C4-2B (cell line): ENCODE results near the gene KREMEN2.
"Not testable (repeated sequence)": the region's sequence is repeated elsewhere in the genome, so short reads cannot be mapped to it uniquely, and the experiment has no call there.

Experiments used
- H3K27ac ChIP-seq: fragments of 450-650 bp; 2 replicates; pipeline ENCODE4 v1.5.1; 2017
- ZFX ChIP-seq: fragments of 450-650 bp; IDR thresholded peaks from 2 replicates; pipeline ENCODE4 v1.6.1; 2017
- TF ChIP-seq, protein P1 (sequence below): fragments of 450-650 bp; conservative IDR thresholded peaks from 2 replicates; pipeline ENCODE4 v1.5.1; 2017; ENCODE audit warnings: mild to moderate bottlenecking

The KREMEN2 gene

DNA sequence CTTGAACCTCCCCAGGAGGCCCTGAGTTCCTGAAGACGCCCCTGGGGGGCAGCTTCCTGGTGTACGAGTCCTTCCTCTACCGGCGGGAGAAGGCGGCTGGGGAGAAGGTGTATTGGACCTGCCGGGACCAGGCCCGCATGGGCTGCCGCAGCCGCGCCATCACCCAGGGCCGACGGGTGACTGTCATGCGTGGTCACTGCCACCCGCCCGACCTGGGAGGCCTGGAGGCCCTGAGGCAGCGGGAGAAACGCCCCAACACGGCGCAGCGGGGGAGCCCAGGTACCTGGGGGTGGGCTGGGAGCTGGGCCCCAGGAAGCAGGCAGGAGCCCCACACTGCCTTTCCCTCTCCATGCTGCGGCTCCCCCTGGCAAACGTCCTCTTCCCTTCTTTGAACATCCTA lies 30.4 kb upstream of the KREMEN2 start:
- no peak overlapping the region for H3K27ac ChIP-seq
- TF ChIP-seq, protein P1, sequence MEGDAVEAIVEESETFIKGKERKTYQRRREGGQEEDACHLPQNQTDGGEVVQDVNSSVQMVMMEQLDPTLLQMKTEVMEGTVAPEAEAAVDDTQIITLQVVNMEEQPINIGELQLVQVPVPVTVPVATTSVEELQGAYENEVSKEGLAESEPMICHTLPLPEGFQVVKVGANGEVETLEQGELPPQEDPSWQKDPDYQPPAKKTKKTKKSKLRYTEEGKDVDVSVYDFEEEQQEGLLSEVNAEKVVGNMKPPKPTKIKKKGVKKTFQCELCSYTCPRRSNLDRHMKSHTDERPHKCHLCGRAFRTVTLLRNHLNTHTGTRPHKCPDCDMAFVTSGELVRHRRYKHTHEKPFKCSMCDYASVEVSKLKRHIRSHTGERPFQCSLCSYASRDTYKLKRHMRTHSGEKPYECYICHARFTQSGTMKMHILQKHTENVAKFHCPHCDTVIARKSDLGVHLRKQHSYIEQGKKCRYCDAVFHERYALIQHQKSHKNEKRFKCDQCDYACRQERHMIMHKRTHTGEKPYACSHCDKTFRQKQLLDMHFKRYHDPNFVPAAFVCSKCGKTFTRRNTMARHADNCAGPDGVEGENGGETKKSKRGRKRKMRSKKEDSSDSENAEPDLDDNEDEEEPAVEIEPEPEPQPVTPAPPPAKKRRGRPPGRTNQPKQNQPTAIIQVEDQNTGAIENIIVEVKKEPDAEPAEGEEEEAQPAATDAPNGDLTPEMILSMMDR, result no peak
- TF ChIP-seq ZFX, result no peak

DNA sequence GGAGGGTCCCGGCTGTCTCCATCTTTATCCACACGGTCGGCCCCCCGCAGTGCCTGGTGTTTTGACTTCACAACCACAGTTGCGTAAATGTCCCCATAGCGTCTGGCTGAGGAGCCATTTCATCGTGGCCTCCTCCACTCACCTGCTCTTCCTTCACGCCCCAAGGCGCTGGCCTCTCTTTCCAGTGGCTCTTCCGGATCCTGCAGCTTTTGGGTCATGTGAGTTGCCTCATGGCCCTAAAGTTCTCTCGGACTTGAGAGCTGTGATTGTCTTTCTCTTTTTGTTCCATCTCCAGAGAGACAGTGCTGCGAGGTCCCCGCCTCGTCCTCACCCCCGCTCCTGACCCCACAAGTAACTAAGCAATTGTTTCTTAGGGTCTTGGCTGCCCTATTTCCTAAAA lies 29.6 kb upstream of the KREMEN2 start:
- no peak overlapping the region for H3K27ac ChIP-seq
- TF ChIP-seq, protein P1, result no peak
- TF ChIP-seq ZFX, result no peak

GRCh38 chr16:2936436-2937011 lies 27.6 kb upstream of the KREMEN2 start:
- TF ChIP-seq, protein P1, result no peak
- no peak for TF ChIP-seq ZFX
- no peak overlapping the region for H3K27ac ChIP-seq

DNA sequence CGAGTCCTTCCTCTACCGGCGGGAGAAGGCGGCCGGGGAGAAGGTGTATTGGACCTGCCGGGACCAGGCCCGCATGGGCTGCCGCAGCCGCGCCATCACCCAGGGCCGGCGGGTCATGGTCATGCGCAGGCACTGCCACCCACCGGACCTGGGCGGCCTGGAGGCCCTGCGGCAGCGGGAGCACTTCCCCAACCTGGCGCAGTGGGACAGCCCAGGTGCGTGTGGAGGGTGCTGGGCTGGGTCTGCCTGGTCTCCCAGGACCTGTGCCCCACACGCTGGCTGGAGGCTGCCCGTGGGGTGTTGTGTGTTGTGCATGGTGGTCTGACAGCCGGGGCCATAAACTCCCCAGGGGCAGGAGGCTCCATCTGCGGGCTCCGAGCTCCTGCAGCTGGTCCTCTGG lies 26.9 kb upstream of the KREMEN2 start:
- TF ChIP-seq ZFX, result no peak
- TF ChIP-seq, protein P1, result no peak
- H3K27ac ChIP-seq, result no peak overlapping the region

GRCh38 chr16:2938206-2938605 lies 25.9 kb upstream of the KREMEN2 start:
- H3K27ac ChIP-seq, result no peak overlapping the region
- TF ChIP-seq ZFX, result no peak
- TF ChIP-seq, protein P1, result no peak

DNA sequence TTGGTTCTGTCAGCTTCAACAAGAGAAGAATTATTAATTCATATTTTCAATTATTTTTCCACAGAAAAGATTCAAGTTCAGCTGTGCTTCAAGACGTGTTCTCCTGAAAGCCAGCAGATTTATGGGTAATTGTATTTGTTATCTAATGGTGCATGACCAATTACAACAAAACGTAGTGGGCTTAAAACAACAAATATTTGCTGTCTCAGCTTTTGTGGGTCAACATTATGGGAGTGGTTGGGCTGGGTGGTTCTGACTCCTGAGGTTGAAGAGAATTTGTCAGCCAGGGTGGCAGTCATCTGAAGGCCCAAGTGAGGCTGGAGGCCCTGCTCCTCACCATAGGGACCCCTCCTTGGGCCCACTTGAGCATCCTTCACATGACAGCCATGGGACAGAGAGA lies 24.1 kb upstream of the KREMEN2 start:
- H3K27ac ChIP-seq, result no peak overlapping the region
- no peak for TF ChIP-seq ZFX

DNA sequence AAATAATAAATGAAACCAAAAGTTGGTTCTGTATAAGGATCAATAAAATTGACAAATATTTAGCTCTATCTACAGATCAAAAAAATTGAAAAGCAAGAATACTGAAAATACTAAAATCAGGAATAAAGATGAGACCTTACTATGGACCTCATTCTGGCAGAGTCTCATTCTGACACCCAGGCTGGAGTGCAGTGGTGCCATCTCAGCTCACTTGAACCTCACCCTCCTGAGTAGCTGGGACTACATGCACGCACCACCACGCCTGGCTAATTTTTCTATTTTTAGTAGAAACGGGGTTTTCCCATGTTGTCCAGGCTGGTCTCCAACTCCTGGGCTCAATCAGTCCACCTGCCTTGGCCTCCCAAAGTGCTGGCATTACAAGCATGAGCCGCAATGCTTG lies 22.0 kb upstream of the KREMEN2 start:
- TF ChIP-seq, protein P1, result no peak
- TF ChIP-seq ZFX, result no peak
- H3K27ac ChIP-seq, result no peak overlapping the region

GRCh38 chr16:2943716-2944115 lies 20.4 kb upstream of the KREMEN2 start:
- not testable (repeated sequence) for H3K27ac ChIP-seq
